ENCODE measurements around the gene FKBP2.

FKBP2 gene

GRCh38 chr11:64255135-64256128 lies 14.5 kb downstream of the FKBP2 start:
- H3K79me2 ChIP-seq (ENCODE audit: insufficient read depth, low read length) = peaks cover 5% of the 10 kb centered on the region; the same call in 1 of the 2 replicates
- no peak overlapping the region for H3K4me2 ChIP-seq (ENCODE audit: low read depth, low read length, poor library complexity, severe bottlenecking)
- no peaks in the 10 kb centered on the region for H3K9me2 ChIP-seq (replicated peaks; ENCODE audit: low read depth, low read length)
- H3K4me1 ChIP-seq (ENCODE audit: insufficient read depth, low read length, poor library complexity, severe bottlenecking) = peaks cover 13% of the 10 kb centered on the region
- H3K4me3 ChIP-seq (ENCODE audit: low read length, poor library complexity, severe bottlenecking) = no peak overlapping the region
- H4K20me1 ChIP-seq (ENCODE audit: insufficient read depth, low read length, poor library complexity, severe bottlenecking) = no peaks in the 10 kb centered on the region
- H3K9ac ChIP-seq (ENCODE audit: low read depth, low read length, poor library complexity, severe bottlenecking) = no peak overlapping the region
- H3K27me3 ChIP-seq (ENCODE audit: insufficient read depth, low read length, poor library complexity, severe bottlenecking) = no peaks in the 10 kb centered on the region
- H3F3A ChIP-seq (ENCODE audit: low read depth) = no peaks in the 10 kb centered on the region
- TF ChIP-seq CTCF (conservative IDR thresholded peaks at IDR 0.05; ENCODE audit: low read length) (no peak), EZH2phosphoT487 (IDR thresholded peaks at IDR 0.05; ENCODE audit: borderline replicate concordance) (no peak)
- H3K36me3 ChIP-seq (ENCODE audit: insufficient read depth, low read length) = no peaks in the 10 kb centered on the region
- H3K9me3 ChIP-seq (ENCODE audit: insufficient read depth, low read depth, low read length) = no peaks in the 10 kb centered on the region
- no peak overlapping the region for H2AFZ ChIP-seq (ENCODE audit: low read length)

- Histone ChIP-seq H3K27me3 (ENCODE audit: insufficient read depth, low read length, poor library complexity, severe bottlenecking) (no peaks in the 10 kb centered on the region), H3K9ac (ENCODE audit: low read depth, low read length, poor library complexity, severe bottlenecking) (no peak overlapping the region), H4K20me1 (ENCODE audit: insufficient read depth, low read length, poor library complexity, severe bottlenecking) (no peaks in the 10 kb centered on the region), H3K9me2 (replicated peaks; ENCODE audit: low read depth, low read length) (no peaks in the 10 kb centered on the region), H3K4me1 (ENCODE audit: insufficient read depth, low read length, poor library complexity, severe bottlenecking) (peaks cover 8% of the 10 kb centered on the region), H3K4me3 (ENCODE audit: low read length, poor library complexity, severe bottlenecking) (no peak overlapping the region), H3K9me3 (ENCODE audit: insufficient read depth, low read depth, low read length) (no peaks in the 10 kb centered on the region), H3K4me2 (ENCODE audit: low read depth, low read length, poor library complexity, severe bottlenecking) (no peak overlapping the region), H3K79me2 (ENCODE audit: insufficient read depth, low read length) (peaks cover 5% of the 10 kb centered on the region; the same call in 1 of the 2 replicates), H2AFZ (ENCODE audit: low read length) (no peak overlapping the region), H3K36me3 (ENCODE audit: insufficient read depth, low read length) (no peaks in the 10 kb centered on the region), H3F3A (ENCODE audit: low read depth) (no peaks in the 10 kb centered on the region)
- no peak for TF ChIP-seq EZH2phosphoT487 (IDR thresholded peaks at IDR 0.05; ENCODE audit: borderline replicate concordance)
- no peak for TF ChIP-seq CTCF (conservative IDR thresholded peaks at IDR 0.05; ENCODE audit: low read length)
These were observed 15.4 kb downstream of the FKBP2 start for GRCh38 chr11:64256300-64256699.

- no peaks in the 10 kb centered on the region for H3K9me2 ChIP-seq (replicated peaks; ENCODE audit: low read depth, low read length)
- H3K4me3 ChIP-seq (ENCODE audit: low read length, poor library complexity, severe bottlenecking) = no peak overlapping the region
- peaks cover 4% of the 10 kb centered on the region for H3K4me1 ChIP-seq (ENCODE audit: insufficient read depth, low read length, poor library complexity, severe bottlenecking)
- H4K20me1 ChIP-seq (ENCODE audit: insufficient read depth, low read length, poor library complexity, severe bottlenecking) = no peaks in the 10 kb centered on the region
- no peaks in the 10 kb centered on the region for H3K79me2 ChIP-seq (ENCODE audit: insufficient read depth, low read length)
- H2AFZ ChIP-seq (ENCODE audit: low read length) = no peak overlapping the region
- no peak overlapping the region for H3K9ac ChIP-seq (ENCODE audit: low read depth, low read length, poor library complexity, severe bottlenecking)
- H3K36me3 ChIP-seq (ENCODE audit: insufficient read depth, low read length) = no peaks in the 10 kb centered on the region
- no peaks in the 10 kb centered on the region for H3K9me3 ChIP-seq (ENCODE audit: insufficient read depth, low read depth, low read length)
- TF ChIP-seq EZH2phosphoT487 (IDR thresholded peaks at IDR 0.05; ENCODE audit: borderline replicate concordance) (no peak), CTCF (conservative IDR thresholded peaks at IDR 0.05; ENCODE audit: low read length) (no peak)
- H3K4me2 ChIP-seq (ENCODE audit: low read depth, low read length, poor library complexity, severe bottlenecking) = no peak overlapping the region
- no peaks in the 10 kb centered on the region for H3F3A ChIP-seq (ENCODE audit: low read depth)
- no peaks in the 10 kb centered on the region for H3K27me3 ChIP-seq (ENCODE audit: insufficient read depth, low read length, poor library complexity, severe bottlenecking)
These were observed 17.5 kb downstream of the FKBP2 start for GRCh38 chr11:64258356-64258755.
